Thymus (tissue), 11 donors: ENCODE data around the gene TOR4A. TPM values are rescaled to one million over a fixed set of nuclear protein-coding genes. Genes with fewer than 3 reads are reported as not detected.
"Not testable (repeated sequence)": the region's sequence is repeated elsewhere in the genome, so short reads cannot be mapped to it uniquely, and the experiment has no call there.

ENCODE experiments used
- DNase-seq, 9 donors: peaks; one replicate each; pipeline ENCODE4 v3.0.0-alpha.2; 2013; ENCODE audit warnings: low spot score in 9 of 9, low read depth in 6 of 9, missing footprints in 1 of 9
- H3K27ac ChIP-seq, 2 donors: one replicate each; pipeline ENCODE4 v1.5.1; 2013; ENCODE audit warnings: control low read depth in 1 of 2, low read depth in 1 of 2, low read length in 1 of 2, mild to moderate bottlenecking in 1 of 2, moderate library complexity in 1 of 2
- H3K27me3 ChIP-seq, 2 donors: one replicate each; pipeline ENCODE4 v1.5.1; 2013; ENCODE audit warnings: low read length in 1 of 2; ENCODE audit not compliant: control insufficient read depth in 2 of 2, insufficient read depth in 1 of 2
- H3K36me3 ChIP-seq, 2 donors: one replicate each; pipeline ENCODE4 v1.5.1; 2013; ENCODE audit warnings: low read length in 1 of 2, mild to moderate bottlenecking in 1 of 2, moderate library complexity in 1 of 2; ENCODE audit not compliant: control insufficient read depth in 2 of 2, insufficient read depth in 2 of 2
- H3K4me1 ChIP-seq, 2 donors: one replicate each; pipeline ENCODE4 v1.5.1; 2013; ENCODE audit warnings: low read length in 2 of 2; ENCODE audit not compliant: control insufficient read depth in 2 of 2, insufficient read depth in 2 of 2
- H3K4me3 ChIP-seq, 2 donors: one replicate each; pipeline ENCODE4 v1.5.1; 2013; ENCODE audit warnings: low read length in 2 of 2, control low read depth in 1 of 2, mild to moderate bottlenecking in 1 of 2
- H3K9me3 ChIP-seq, 2 donors: one replicate each; pipeline ENCODE4 v1.5.1; 2013; ENCODE audit warnings: low read length in 1 of 2, mild to moderate bottlenecking in 1 of 2; ENCODE audit not compliant: control insufficient read depth in 2 of 2, insufficient read depth in 1 of 2
- WGBS: extraction: QIAGEN DNeasy Blood & Tissue Kit; methylation state at CpG from one replicate; pipeline ENCODE4 v1.1.7; 2013; 5-methylcytosine and 5-hydroxymethylcytosine counted together
- polyA plus RNA-seq: library from polyadenylated mRNA; stranded (reverse); fragments of 200-250 nt; gene quantifications from one replicate; pipeline ENCODE4 v1.2.3, GENCODE V29; 2013
- total RNA-seq: library from RNA; stranded (reverse); fragments of 120-200 nt; gene quantifications from one replicate; pipeline ENCODE4 v1.2.4, GENCODE V29; 2013
- donor health status: healthy.

Gene TOR4A
- total and polyA plus RNA-seq, 2 donors = 2.0 to 2.1 TPM

DNA sequence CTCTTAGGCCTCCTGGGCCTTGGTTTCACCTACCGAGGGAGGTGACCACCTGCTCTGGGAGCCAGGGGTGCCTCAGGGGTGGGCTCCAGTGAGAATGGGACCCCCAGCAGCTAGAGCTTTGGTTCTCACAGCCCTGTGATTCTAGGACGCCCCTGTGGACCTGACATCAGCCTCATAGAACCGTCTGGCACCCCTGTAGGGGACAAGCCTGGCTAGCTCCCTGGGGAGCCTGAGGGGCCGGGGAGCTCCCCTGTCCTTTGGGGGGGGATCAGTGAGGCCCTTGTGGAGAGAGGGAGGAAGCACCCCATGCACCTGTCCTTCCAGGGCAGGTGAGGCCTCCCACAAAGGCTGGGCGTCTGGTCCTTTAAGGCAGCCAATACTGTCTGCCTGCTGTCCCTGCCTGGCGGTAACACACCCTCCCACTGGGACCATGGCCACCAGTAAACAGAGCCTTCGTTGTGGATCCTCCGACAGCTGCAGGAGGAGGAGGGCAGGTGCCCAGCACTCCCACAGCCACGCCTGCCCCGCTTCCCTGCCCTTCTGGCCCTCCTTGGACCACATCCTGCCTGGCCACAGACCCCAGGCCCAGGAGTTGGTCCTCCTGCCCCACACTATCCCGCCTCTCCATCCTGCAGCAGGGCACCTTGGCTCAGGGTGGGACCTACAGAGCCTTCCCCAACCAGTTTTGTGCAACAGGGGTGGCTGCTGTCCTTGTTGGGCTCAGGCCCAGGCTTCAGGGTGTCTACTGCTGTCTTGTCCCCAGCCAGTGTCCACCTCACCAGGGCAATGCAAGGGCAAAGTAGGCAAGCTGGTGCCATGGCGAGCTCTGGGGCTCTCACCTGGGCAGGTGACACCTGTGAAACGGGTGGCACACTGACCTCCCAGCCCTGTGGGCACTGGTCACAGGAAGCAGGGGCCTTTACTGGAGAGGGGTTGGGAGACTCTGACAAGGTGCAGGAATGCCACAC lies 39.5 kb upstream of the TOR4A start:
- H3K27me3 ChIP-seq = peaks cover 0 to 24% of the 10 kb centered on the region in 2 donors
- H3K9me3 ChIP-seq = no peaks in the 10 kb centered on the region
- H3K27ac ChIP-seq = no peak overlapping the region
- H3K36me3 ChIP-seq = peaks cover 7 to 12% of the 10 kb centered on the region in 2 donors
- WGBS = 95% methylated on average over 13 of the region's 13 CpGs
- peaks cover 28 to 40% of the 10 kb centered on the region in 2 donors for H3K4me1 ChIP-seq
- H3K4me3 ChIP-seq = no peak overlapping the region
- no peak for DNase-seq

DNA sequence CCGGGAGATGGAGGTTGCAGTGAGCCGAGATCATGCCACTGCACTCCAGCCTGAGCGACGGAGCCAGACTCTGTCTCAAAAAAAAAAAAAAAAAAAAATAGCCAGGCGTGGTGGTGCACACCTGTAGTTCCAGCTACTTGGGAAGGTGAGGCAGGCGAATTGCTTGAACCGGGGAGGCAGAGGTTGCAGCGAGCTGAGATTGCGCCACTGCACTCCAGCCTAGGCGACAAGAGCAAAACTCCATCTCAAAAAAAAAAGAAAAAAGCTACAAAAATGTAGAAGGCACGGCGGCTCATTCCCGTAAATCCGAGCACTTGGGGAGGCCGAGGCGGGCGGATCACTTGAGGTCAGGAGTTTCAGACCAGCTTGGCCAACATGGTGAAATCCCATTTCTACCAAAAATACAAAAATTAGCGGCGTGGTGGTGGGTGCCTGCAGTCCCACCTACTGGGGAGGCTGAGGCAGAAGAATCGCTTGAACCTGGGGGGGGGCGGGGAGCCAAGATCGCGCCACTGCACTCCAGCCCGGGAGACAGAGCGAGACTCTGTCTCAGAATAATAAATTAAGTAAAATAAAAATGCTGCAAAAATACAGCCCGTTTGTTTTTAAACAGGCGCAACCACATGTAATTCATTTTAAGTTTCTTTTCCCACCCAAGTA lies 37.9 kb upstream of the TOR4A start:
- Histone ChIP-seq H3K27ac (peak overlapping the region; percentile 96 to 98), H3K36me3 (peaks cover 11 to 19% of the 10 kb centered on the region in 2 donors), H3K4me3 (peak overlapping the region; percentile 59 to 69), H3K27me3 (peaks cover 0 to 11% of the 10 kb centered on the region in 2 donors), H3K4me1 (peaks cover 28 to 51% of the 10 kb centered on the region in 2 donors)
- not testable (repeated sequence) for DNase-seq, H3K9me3 ChIP-seq
- 63% methylated on average over 27 of the region's 27 CpGs for WGBS

DNA sequence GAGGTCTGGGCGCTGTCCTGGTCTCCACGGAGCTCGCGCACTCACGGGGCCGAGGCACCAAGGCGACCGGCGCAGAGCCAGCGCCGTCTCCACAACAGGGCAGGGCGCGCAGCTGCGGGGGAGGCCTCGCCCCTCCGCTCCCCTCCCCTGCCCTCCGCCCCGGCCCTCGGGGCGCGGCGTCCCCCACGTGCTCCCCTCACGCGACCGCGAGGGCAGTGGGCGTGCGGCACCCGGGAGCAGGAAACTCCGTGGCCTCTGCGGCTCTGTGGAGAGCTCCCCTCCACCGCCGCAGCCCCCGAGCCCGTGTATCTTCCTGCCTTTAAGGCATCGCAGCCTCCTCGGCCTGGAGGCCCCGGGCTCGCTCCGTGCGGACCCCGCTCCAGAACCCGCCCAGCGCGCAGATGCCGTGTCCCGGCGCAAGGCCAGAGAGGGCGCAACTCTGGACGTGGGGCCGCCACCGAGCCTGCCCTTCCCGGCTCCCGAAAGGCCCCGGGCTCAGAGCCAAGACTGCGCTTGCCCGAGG lies 37.1 kb upstream of the TOR4A start:
- peak overlapping the region; percentile 96 to 98 for H3K27ac ChIP-seq
- H3K4me3 ChIP-seq = peak overlapping the region; percentile 59 to 69
- peak in 6 of 9 donors; percentile 33 to 74 (median 58) for DNase-seq
- peaks cover 28 to 51% of the 10 kb centered on the region in 2 donors for H3K4me1 ChIP-seq
- H3K9me3 ChIP-seq = no peaks in the 10 kb centered on the region
- H3K27me3 ChIP-seq = peaks cover 0 to 4% of the 10 kb centered on the region in 2 donors
- under 1% methylated on average over 58 of the region's 58 CpGs for WGBS
- peaks cover 11 to 19% of the 10 kb centered on the region in 2 donors for H3K36me3 ChIP-seq

GRCh38 chr9:137240841-137241489 lies 36.6 kb upstream of the TOR4A start, which contains the start of gene TUBB4B:
TUBB4B (plus strand) TSS chr9:137241287; CDS start chr9:137241361, 74 bp downstream.
- H3K27me3 ChIP-seq = no peaks in the 10 kb centered on the region
- H3K4me3 ChIP-seq = peak within 1 kb of the TSS; percentile 73 to 78
- no peaks in the 10 kb centered on the region for H3K9me3 ChIP-seq
- DNase-seq = peak; percentile 99 to 100 (median 99)
- under 1% methylated on average over 67 of the region's 67 CpGs for WGBS
- H3K4me1 ChIP-seq = peaks cover 27 to 49% of the 10 kb centered on the region in 2 donors
- peaks cover 11 to 19% of the 10 kb centered on the region in 2 donors for H3K36me3 ChIP-seq
- H3K27ac ChIP-seq = peak within 1 kb of the TSS; percentile 96 to 98

- DNase-seq = peak in 1 of 9 donors; percentile 32
- H3K9me3 ChIP-seq = no peaks in the 10 kb centered on the region
- peak overlapping the region; percentile 73 to 78 for H3K4me3 ChIP-seq
- no peaks in the 10 kb centered on the region for H3K27me3 ChIP-seq
- 6% methylated on average over 81 of the region's 83 CpGs for WGBS
- H3K36me3 ChIP-seq = peaks cover 11 to 19% of the 10 kb centered on the region in 2 donors
- H3K4me1 ChIP-seq = peaks cover 20 to 42% of the 10 kb centered on the region in 2 donors
- peak overlapping the region in 1 of 2 donors; percentile 97 for H3K27ac ChIP-seq
Measured at GRCh38 chr9:137241490-137242268, 35.8 kb upstream of the TOR4A start.

- no peaks in the 10 kb centered on the region for H3K9me3 ChIP-seq
- no peak for DNase-seq
- H3K36me3 ChIP-seq = peaks cover 11 to 19% of the 10 kb centered on the region in 2 donors
- H3K4me1 ChIP-seq = peaks cover 17 to 37% of the 10 kb centered on the region in 2 donors
- peak overlapping the region; percentile 73 to 78 for H3K4me3 ChIP-seq
- 93% methylated on average over 36 of the region's 36 CpGs for WGBS
- H3K27me3 ChIP-seq = no peaks in the 10 kb centered on the region
- no peak overlapping the region for H3K27ac ChIP-seq
Measured at GRCh38 chr9:137242269-137243203, 35.0 kb upstream of the TOR4A start.

- Histone ChIP-seq H3K4me1 (peaks cover 17 to 37% of the 10 kb centered on the region in 2 donors), H3K4me3 (peak overlapping the region in 1 of 2 donors; percentile 78), H3K36me3 (peaks cover 11 to 19% of the 10 kb centered on the region in 2 donors)
- not testable (repeated sequence) for H3K27ac ChIP-seq, H3K27me3 ChIP-seq, H3K9me3 ChIP-seq, DNase-seq
- 97% methylated on average over 18 of the region's 18 CpGs for WGBS
Measured at GRCh38 chr9:137243266-137243625, 34.3 kb upstream of the TOR4A start.
